GM12892 (cell line): ENCODE results near the gene MN1.

Experiments used
- POLR2AphosphoS5 ChIP-seq: IDR thresholded peaks from 2 replicates; pipeline ENCODE4 v1.6.1; 2011; ENCODE audit warnings: low read depth, low read length, control low read depth
- TAF1 ChIP-seq: IDR thresholded peaks from 2 replicates; pipeline ENCODE4 v1.6.1; 2011; ENCODE audit warnings: low read depth, mild to moderate bottlenecking, control low read depth, low read length, borderline replicate concordance

DNA sequence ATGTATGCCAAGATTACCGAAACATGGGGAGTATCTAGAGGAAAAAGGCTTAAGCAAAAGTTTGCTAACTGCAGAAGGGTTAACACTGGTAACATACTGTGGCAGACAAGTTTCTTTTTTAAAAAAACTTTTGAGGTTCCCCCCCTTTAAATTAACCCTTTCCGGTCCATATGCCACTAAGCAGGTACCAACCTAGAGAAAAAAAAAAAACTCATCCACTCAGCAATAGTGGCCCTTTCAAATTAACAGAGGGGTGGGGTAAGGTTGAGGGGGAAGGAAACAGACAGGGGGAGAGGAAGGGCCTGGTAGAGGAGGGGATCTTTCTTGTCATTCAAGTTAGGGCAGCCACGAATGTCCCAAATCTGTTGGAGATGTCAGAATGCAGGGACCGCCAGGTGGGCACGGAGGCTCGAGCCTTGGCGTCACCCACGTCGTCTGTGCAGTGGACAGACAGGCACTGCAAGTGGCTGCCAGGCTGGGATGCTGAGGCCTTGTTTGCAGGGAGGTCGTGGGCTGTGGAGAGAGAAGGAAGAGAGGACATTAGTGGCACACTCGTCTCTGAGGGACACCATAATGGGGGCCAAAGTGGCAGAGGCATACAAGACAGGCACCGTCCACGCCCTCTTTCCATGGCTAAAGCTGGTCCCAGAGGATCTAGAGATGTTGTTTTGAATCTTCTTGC is 50.8 kb downstream of the MN1 start:
- TF ChIP-seq TAF1, result no peak
- TF ChIP-seq POLR2AphosphoS5, result no peak
